Adrenal gland (tissue), 5 donors: Measurements from ENCODE around the gene PTPN21.

Experiments used
- CTCF ChIP-seq, 6 experiments: fragments of 450-650 bp in 4 of 6; fragments of 200-600 bp in 2 of 6; sonication (generic) in 1 of 6; IDR thresholded peaks; 1 replicate in 5 of 6; 2 replicates in 1 of 6; pipeline versions ENCODE4 v1.5.1 to v1.8.0; 2016 to 2021; ENCODE audit warnings: antibody characterized with exemption in 6 of 6, mild to moderate bottlenecking in 2 of 6, moderate library complexity in 1 of 6
- POLR2A ChIP-seq, 2 donors: fragments of 450-650 bp; IDR thresholded peaks; one replicate each; pipeline ENCODE4 v1.6.1; 2017; ENCODE audit warnings: antibody characterized with exemption in 2 of 2, mild to moderate bottlenecking in 2 of 2, moderate library complexity in 1 of 2
- donor health status: DM: no; HTN: no; CAD: no.

- TF ChIP-seq CTCF (IDR thresholded peaks at IDR 0.05) (no peak), POLR2A (IDR thresholded peaks at IDR 0.05) (no peak)
Measured at GRCh38 chr14:88426271-88426670, 128.5 kb downstream of the PTPN21 start.
